ENCODE results near the gene TMEM59L. TPM values are rescaled to one million over a fixed set of nuclear protein-coding genes. Genes with fewer than 3 reads are reported as not detected.

The TMEM59L gene
- total RNA-seq, 6 donors from 2014 or later = 0.30 to 2.8 (median 1.0) TPM; not detected in 2

- no peak for TF ChIP-seq POLR2AphosphoS5 (IDR thresholded peaks at IDR 0.05)
- TF ChIP-seq CTCF (IDR thresholded peaks at IDR 0.05) = no peak
- TF ChIP-seq EP300 (IDR thresholded peaks at IDR 0.05) = no peak
- no peak for TF ChIP-seq POLR2A (IDR thresholded peaks at IDR 0.05)
- Histone ChIP-seq H3K4me1 (peaks cover 0 to 8% (median 3%) of the 10 kb centered on the region in 4 donors), H3K27me3 (no peaks in the 10 kb centered on the region), H3K4me3 (no peak overlapping the region), H3K36me3 (peaks cover 9 to 58% (median 32%) of the 10 kb centered on the region in 4 donors), H3K9me3 (no peaks in the 10 kb centered on the region), H3K27ac (no peak overlapping the region)
- no peak for DNase-seq
- WGBS, 2 donors = 89 to 90% methylated on average over 9 to 13 of the region's 13 CpGs
- ATAC-seq (ENCODE audit: low FRiP score in 2 of 2) = no peak
These were observed 57.6 kb downstream of the TMEM59L start for GRCh38 chr19:18670312-18670711.

Small RNAs within 50 kb of the gene (small RNA-seq; reads per million reads assigned to genes)
- gene RN7SL155P = 0 reads per million in 4 donors

Other genes with a start within 250 kb of the TMEM59L start
- 100 to 1,000 TPM in 2 of 6 donors, 10 to 100 TPM in 4; 42.5 to 126 (median 68.7) TPM for gene GDF15, start 226.7 kb upstream of the TMEM59L start, total RNA-seq
- gene LRRC25, start 215.2 kb upstream of the TMEM59L start, total RNA-seq = 10 to 100 TPM in 4 of 6 donors, 1 to 10 TPM in 2; 4.0 to 49.4 (median 24.0) TPM
- gene SSBP4, start 193.5 kb upstream of the TMEM59L start, total RNA-seq = 100 to 1,000 TPM in 1 of 6 donors, 10 to 100 TPM in 5; 52.0 to 157 (median 84.1) TPM
- 10 to 100 TPM; 14.5 to 55.5 (median 20.0) TPM for gene ISYNA1, start 174.7 kb upstream of the TMEM59L start, total RNA-seq
- 10 to 100 TPM; 19.8 to 66.0 (median 22.4) TPM for gene ELL, start 90.8 kb upstream of the TMEM59L start, total RNA-seq
- gene FKBP8, start 69.3 kb upstream of the TMEM59L start, total RNA-seq = 100 to 1,000 TPM; 242 to 450 (median 284) TPM
- 100 to 1,000 TPM in 3 of 6 donors, 10 to 100 TPM in 3; 69.6 to 333 (median 103) TPM for gene KXD1, start 55.0 kb upstream of the TMEM59L start, total RNA-seq
- gene UBA52, start 41.0 kb upstream of the TMEM59L start, total RNA-seq = 100 to 1,000 TPM; 127 to 988 (median 458) TPM
- gene REX1BD, start 24.1 kb upstream of the TMEM59L start, total RNA-seq = 100 to 1,000 TPM in 1 of 6 donors, 10 to 100 TPM in 5; 83.6 to 114 (median 91.6) TPM
- 10 to 100 TPM; 15.0 to 54.8 (median 20.0) TPM for gene CRLF1, start 6.1 kb upstream of the TMEM59L start, total RNA-seq
- 10 to 100 TPM in 4 of 6 donors, 1 to 10 TPM in 2; 8.1 to 16.1 (median 12.1) TPM for gene KLHL26, start 24.2 kb downstream of the TMEM59L start, total RNA-seq
- 10 to 100 TPM in 4 of 6 donors, 1 to 10 TPM in 2; 5.9 to 27.2 (median 15.6) TPM for gene CRTC1, start 70.8 kb downstream of the TMEM59L start, total RNA-seq
- 1 to 10 TPM in 4 of 6 donors, not detected in 2; 1.8 to 8.5 (median 4.3) TPM for gene COMP, start 178.4 kb downstream of the TMEM59L start, total RNA-seq
- gene UPF1, start 219.1 kb downstream of the TMEM59L start, total RNA-seq = 100 to 1,000 TPM in 2 of 6 donors, 10 to 100 TPM in 4; 68.9 to 157 (median 86.3) TPM